GM12878 (cell line): Measurements from ENCODE around the gene PPP1R12B. TPM values are rescaled to one million over a fixed set of nuclear protein-coding genes. Genes with fewer than 3 reads are reported as not detected.
A peak's percentile ranks its signal among the peaks of the same experiment; 100 is the strongest.
"Not testable (repeated sequence)": the region's sequence is repeated elsewhere in the genome, so short reads cannot be mapped to it uniquely, and the experiment has no call there.

ENCODE experiments used
- ATAC-seq: fragments of 200-7000 bp; cut with Tn5 transposase; 3 replicates; pipeline ENCODE4 v1.9.1; 2020; ENCODE audit warnings: mild to moderate bottlenecking, moderate library complexity
- BruUV-seq: library from RNA; stranded (reverse); fragments of 400-500 nt; replicated peaks from 2 replicates; lab custom pipeline; 2021; lab: Mats Ljungman, UMichigan
- CTCF ChIA-PET: fragments of 300-600 bp; sonication (Branson Sonifier 250); formaldehyde crosslinking; extraction: SDS; loops from one replicate; lab custom pipeline; 2021; ENCODE audit warnings: inconsistent platforms; lab: Yijun Ruan, JAX
- POLR2A ChIA-PET: fragments of 350-600 bp; formaldehyde crosslinking; extraction: SDS; loops from one replicate; lab custom pipeline; 2021; ENCODE audit warnings: inconsistent platforms; lab: Charles Lee
- RAD21 ChIA-PET: fragments of 300-600 bp; sonication (Branson Sonifier 250); formaldehyde crosslinking; loops from one replicate; lab custom pipeline; 2023; ENCODE audit warnings: antibody characterized with exemption; ENCODE audit not compliant: unreplicated experiment; lab: Charles Lee
- SMC1A ChIA-PET: fragments of 300-600 bp; sonication (Branson Sonifier 250); formaldehyde crosslinking; loops from one replicate; lab custom pipeline; 2023; ENCODE audit not compliant: unreplicated experiment, uncharacterized antibody; lab: Charles Lee
- DNase-seq: peaks from one replicate; pipeline ENCODE4 v3.0.0-alpha.2; 2011; ENCODE audit warnings: low read depth, low spot score
- FAIRE-seq: peaks from 3 replicates; lab custom pipeline; 2011; peaks lifted over from hg19 to GRCh38; lab: Jason Lieb, UNC
- H2AFZ ChIP-seq: 2 replicates; pipeline ENCODE4 v1.6.0; 2011; ENCODE audit warnings: low read depth, low read length, control low read depth; ENCODE audit not compliant: control insufficient read depth
- H3K27ac ChIP-seq: 2 replicates; pipeline ENCODE4 v1.5.1; 2011; ENCODE audit warnings: control low read depth; ENCODE audit not compliant: control insufficient read depth, insufficient read depth
- H3K27me3 ChIP-seq, 2 experiments: replicated peaks in 1 of 2; 2 replicates each; pipeline versions ENCODE4 v1.6.0 to v1.6.1; 2011; ENCODE audit warnings: low read length in 1 of 2; ENCODE audit not compliant: control insufficient read depth in 2 of 2, insufficient read depth in 2 of 2
- H3K36me3 ChIP-seq, 2 experiments: 2 replicates each; pipeline ENCODE4 v1.5.1; 2011; ENCODE audit warnings: low read length in 1 of 2; ENCODE audit not compliant: control insufficient read depth in 2 of 2, insufficient read depth in 2 of 2
- H3K4me1 ChIP-seq: 2 replicates; pipeline ENCODE4 v1.6.1; 2011; ENCODE audit warnings: mild to moderate bottlenecking, low read length, moderate library complexity, mixed read lengths; ENCODE audit not compliant: control insufficient read depth, insufficient read depth
- H3K4me2 ChIP-seq: 2 replicates; pipeline ENCODE4 v1.6.0; 2011; ENCODE audit warnings: control low read depth; ENCODE audit not compliant: control insufficient read depth, insufficient read depth
- H3K4me3 ChIP-seq: fragments of 200-600 bp; sonication (generic); 2 replicates; pipeline ENCODE4 v1.5.1; 2016
- H3K79me2 ChIP-seq: 2 replicates; pipeline ENCODE4 v1.6.0; 2011; ENCODE audit warnings: low read length; ENCODE audit not compliant: control insufficient read depth, insufficient read depth
- H3K9ac ChIP-seq: 2 replicates; pipeline ENCODE4 v1.8.0; 2011; ENCODE audit warnings: low read length, control low read depth, mixed read lengths; ENCODE audit not compliant: control insufficient read depth, insufficient read depth
- H3K9me3 ChIP-seq: replicated peaks from 3 replicates; pipeline ENCODE4 v1.5.1; 2011; ENCODE audit warnings: mild to moderate bottlenecking, low read length; ENCODE audit not compliant: control insufficient read depth, insufficient read depth
- H4K20me1 ChIP-seq: 2 replicates; pipeline ENCODE4 v1.6.0; 2011; ENCODE audit not compliant: control insufficient read depth, insufficient read depth
- ATF7 ChIP-seq: fragments of 450-650 bp; IDR thresholded peaks from 2 replicates; pipeline ENCODE4 v1.6.1; 2016; ENCODE audit warnings: low read depth, mild to moderate bottlenecking
- BCL11A ChIP-seq: IDR thresholded peaks from 2 replicates; pipeline ENCODE4 v1.6.1; 2011; ENCODE audit warnings: low read depth, low read length
- EP300 ChIP-seq, 2 experiments: fragments of 150-350 bp in 1 of 2; IDR thresholded peaks; 2 replicates each; pipeline ENCODE4 v1.6.1; 2011 to 2012; ENCODE audit warnings: low read depth in 2 of 2, low read length in 2 of 2, borderline replicate concordance in 1 of 2, improper control_type of control experiment in 1 of 2, inconsistent platforms in 1 of 2; ENCODE audit not compliant: control insufficient read depth in 1 of 2
- FOS ChIP-seq: IDR thresholded peaks from 3 replicates; pipeline ENCODE4 v1.6.1; 2011; ENCODE audit warnings: borderline replicate concordance; ENCODE audit not compliant: insufficient read length; ENCODE audit errors: extremely low read depth
- GATAD2B ChIP-seq: fragments of 450-650 bp; conservative IDR thresholded peaks from 2 replicates; pipeline ENCODE4 v1.6.1; 2017; ENCODE audit warnings: low read depth, mild to moderate bottlenecking, moderate library complexity
- HDGF ChIP-seq: fragments of 450-650 bp; IDR thresholded peaks from 2 replicates; pipeline ENCODE4 v1.6.1; 2016; ENCODE audit warnings: antibody characterized with exemption
- MEF2B ChIP-seq: fragments of 450-650 bp; IDR thresholded peaks from 2 replicates; pipeline ENCODE4 v1.6.1; 2018; ENCODE audit warnings: mild to moderate bottlenecking, moderate library complexity; ENCODE audit not compliant: partially characterized antibody, poor library complexity, severe bottlenecking
- RELA ChIP-seq: fragments of 450-650 bp; IDR thresholded peaks from 2 replicates; pipeline ENCODE4 v1.8.0; 2014; ENCODE audit warnings: borderline replicate concordance; ENCODE audit not compliant: partially characterized antibody
- SPI1 ChIP-seq: IDR thresholded peaks from 2 replicates; pipeline ENCODE4 v1.6.1; 2011; ENCODE audit warnings: low read depth, mild to moderate bottlenecking, low read length, moderate library complexity, borderline replicate concordance; ENCODE audit not compliant: insufficient read depth
- WGBS: methylation state at CpG from one replicate; pipeline ENCODE4 v1.1.6; 2016; ENCODE audit warnings: low lambda C conversion rate; ENCODE audit not compliant: insufficient replicate concordance, insufficient coverage; ENCODE audit errors: missing lambda C conversion rate; 5-methylcytosine and 5-hydroxymethylcytosine counted together
- in situ Hi-C: fragments of 300-500 bp; cut with MboI; formaldehyde crosslinking; loops from 9 replicates; pipeline ENCODE4 v1.14.3; 2018; ENCODE audit warnings: mixed read lengths
- intact Hi-C: fragments of 100-400 bp; cut with micrococcal nuclease; formaldehyde crosslinking; loops from one replicate; pipeline ENCODE4 v1.14.2; 2022; ENCODE audit not compliant: unreplicated experiment
- polyA plus RNA-seq, 11 experiments: library from polyadenylated mRNA; depleted of rRNA in 4 of 11; unstranded in 6 of 11; stranded (reverse) in 5 of 11; fragments of >200 nt; fragmentation: Nextera tagmentation in 4 of 11; fragmentation: Illumina TruSeq in 1 of 11; extraction: Ambion mirVana in 4 of 11; extraction: Trizol in 1 of 11; gene quantifications; 1 replicate in 1 of 11; 2 replicates in 10 of 11; pipeline versions ENCODE4 v1.2.1 to v1.2.3, GENCODE V29; 2011 to 2016; ENCODE audit warnings: inconsistent platforms in 2 of 11, missing spikeins in 2 of 11, low read depth in 1 of 11
- total RNA-seq, 4 experiments: library from RNA; depleted of rRNA in 3 of 4; stranded (reverse); fragments of >200 nt in 3 of 4; fragmentation: Illumina TruSeq in 1 of 4; extraction: Trizol in 1 of 4; gene quantifications; 2 replicates each; pipeline versions ENCODE4 v1.2.1 to v1.2.3, GENCODE V29; 2013 to 2021
- TF ChIP-seq, protein P1 (sequence below): fragments of 450-650 bp; IDR thresholded peaks from 2 replicates; pipeline ENCODE4 v1.6.1; 2017; ENCODE audit warnings: mild to moderate bottlenecking, moderate library complexity
- TF ChIP-seq, protein P2 (sequence below): fragments of 450-650 bp; IDR thresholded peaks from 2 replicates; pipeline ENCODE4 v1.6.1; 2016; ENCODE audit warnings: mild to moderate bottlenecking

PPP1R12B gene
- total and polyA plus RNA-seq, 10 of the 15 experiments (the other 5 are each of a cell fraction or from before 2014, with no cell fraction given), result 0.29 to 9.4 (median 4.7) TPM

DNA sequence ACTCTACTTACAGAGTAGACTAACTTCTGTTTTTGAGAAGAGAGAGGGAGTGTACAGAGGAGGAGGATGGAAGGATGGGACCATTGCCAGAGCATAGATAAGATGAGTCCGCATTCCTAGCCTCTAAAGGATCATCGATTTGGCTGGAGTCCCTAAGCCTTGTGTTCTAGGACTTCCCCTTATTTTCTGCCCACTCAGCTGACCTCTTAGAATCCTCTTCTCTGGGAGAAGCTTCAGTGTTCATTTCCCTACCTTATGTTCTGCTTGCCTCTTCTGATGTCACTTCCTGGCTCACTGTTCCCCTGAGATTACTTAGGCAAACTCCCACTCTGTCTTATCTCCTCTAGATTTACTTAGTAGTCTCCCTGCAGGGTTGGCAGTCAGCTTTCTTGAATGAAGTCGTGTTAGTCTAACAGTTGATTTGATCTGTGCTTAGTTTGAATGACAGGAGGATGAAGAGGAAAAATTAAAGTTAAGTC, 205.1 kb downstream of the PPP1R12B start:
- Histone ChIP-seq H4K20me1 (no peaks in the 10 kb centered on the region), H3K4me3 (no peak overlapping the region), H3K27ac (no peak overlapping the region), H3K9ac (no peak overlapping the region), H3K36me3 (no peaks in the 10 kb centered on the region), H2AFZ (no peak overlapping the region), H3K27me3 (no peaks in the 10 kb centered on the region), H3K79me2 (no peaks in the 10 kb centered on the region), H3K4me1 (no peaks in the 10 kb centered on the region), H3K9me3 (no peaks in the 10 kb centered on the region), H3K4me2 (no peak overlapping the region)
- ATAC-seq (peak; percentile 91), DNase-seq (peak; percentile 37), FAIRE-seq (peak; percentile 83)
- WGBS, result 47% methylated on average over 3 of the region's 3 CpGs
- TF ChIP-seq BCL11A, result 0 out of 2 replicates have a peak, but pooled peaks have one; percentile 24
- TF ChIP-seq GATAD2B, result no peak
- no peak for TF ChIP-seq EP300 (IDR thresholded peaks at IDR 0.05; ENCODE audit: borderline replicate concordance in 1 of 2, control insufficient read depth in 1 of 2, low read depth in 2 of 2, low read length in 2 of 2)
- TF ChIP-seq, protein P1, sequence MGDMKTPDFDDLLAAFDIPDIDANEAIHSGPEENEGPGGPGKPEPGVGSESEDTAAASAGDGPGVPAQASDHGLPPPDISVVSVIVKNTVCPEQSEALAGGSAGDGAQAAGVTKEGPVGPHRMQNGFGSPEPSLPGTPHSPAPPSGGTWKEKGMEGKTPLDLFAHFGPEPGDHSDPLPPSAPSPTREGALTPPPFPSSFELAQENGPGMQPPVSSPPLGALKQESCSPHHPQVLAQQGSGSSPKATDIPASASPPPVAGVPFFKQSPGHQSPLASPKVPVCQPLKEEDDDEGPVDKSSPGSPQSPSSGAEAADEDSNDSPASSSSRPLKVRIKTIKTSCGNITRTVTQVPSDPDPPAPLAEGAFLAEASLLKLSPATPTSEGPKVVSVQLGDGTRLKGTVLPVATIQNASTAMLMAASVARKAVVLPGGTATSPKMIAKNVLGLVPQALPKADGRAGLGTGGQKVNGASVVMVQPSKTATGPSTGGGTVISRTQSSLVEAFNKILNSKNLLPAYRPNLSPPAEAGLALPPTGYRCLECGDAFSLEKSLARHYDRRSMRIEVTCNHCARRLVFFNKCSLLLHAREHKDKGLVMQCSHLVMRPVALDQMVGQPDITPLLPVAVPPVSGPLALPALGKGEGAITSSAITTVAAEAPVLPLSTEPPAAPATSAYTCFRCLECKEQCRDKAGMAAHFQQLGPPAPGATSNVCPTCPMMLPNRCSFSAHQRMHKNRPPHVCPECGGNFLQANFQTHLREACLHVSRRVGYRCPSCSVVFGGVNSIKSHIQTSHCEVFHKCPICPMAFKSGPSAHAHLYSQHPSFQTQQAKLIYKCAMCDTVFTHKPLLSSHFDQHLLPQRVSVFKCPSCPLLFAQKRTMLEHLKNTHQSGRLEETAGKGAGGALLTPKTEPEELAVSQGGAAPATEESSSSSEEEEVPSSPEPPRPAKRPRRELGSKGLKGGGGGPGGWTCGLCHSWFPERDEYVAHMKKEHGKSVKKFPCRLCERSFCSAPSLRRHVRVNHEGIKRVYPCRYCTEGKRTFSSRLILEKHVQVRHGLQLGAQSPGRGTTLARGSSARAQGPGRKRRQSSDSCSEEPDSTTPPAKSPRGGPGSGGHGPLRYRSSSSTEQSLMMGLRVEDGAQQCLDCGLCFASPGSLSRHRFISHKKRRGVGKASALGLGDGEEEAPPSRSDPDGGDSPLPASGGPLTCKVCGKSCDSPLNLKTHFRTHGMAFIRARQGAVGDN, result peak; percentile 49; the same call in 1 of the 2 replicates
- TF ChIP-seq, protein P2, sequence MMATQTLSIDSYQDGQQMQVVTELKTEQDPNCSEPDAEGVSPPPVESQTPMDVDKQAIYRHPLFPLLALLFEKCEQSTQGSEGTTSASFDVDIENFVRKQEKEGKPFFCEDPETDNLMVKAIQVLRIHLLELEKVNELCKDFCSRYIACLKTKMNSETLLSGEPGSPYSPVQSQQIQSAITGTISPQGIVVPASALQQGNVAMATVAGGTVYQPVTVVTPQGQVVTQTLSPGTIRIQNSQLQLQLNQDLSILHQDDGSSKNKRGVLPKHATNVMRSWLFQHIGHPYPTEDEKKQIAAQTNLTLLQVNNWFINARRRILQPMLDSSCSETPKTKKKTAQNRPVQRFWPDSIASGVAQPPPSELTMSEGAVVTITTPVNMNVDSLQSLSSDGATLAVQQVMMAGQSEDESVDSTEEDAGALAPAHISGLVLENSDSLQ, result peak; percentile 41; the same call in 1 of the 2 replicates
- peak; percentile 61; the same call in 1 of the 2 replicates for TF ChIP-seq SPI1
- peak; percentile 87 for TF ChIP-seq MEF2B
- TF ChIP-seq RELA, result no peak
- no peak for TF ChIP-seq FOS
- TF ChIP-seq HDGF, result 0 out of 2 replicates have a peak, but pooled peaks have one; percentile 26
- peak; percentile 62 for TF ChIP-seq ATF7
- in situ Hi-C loops, result no loop called here
- ChIA-PET POLR2A (interaction anchor here (0.6 to 1.6 kb wide), 2 partner anchors 9 to 47 kb away, joined by 3 to 8 read pairs; no protein-coding TSS in a partner anchor), CTCF (interaction anchor here (1.0 to 1.6 kb wide), 5 partner anchors 8 to 25 kb away, joined by 3 to 4 read pairs (median 3); no protein-coding TSS in a partner anchor), SMC1A (interaction anchor here (1.0 to 3.8 kb wide), 5 partner anchors 8 to 51 kb away, joined by 3 to 38 read pairs (median 5); no protein-coding TSS in a partner anchor), RAD21 (interaction anchor here (1.1 to 1.8 kb wide), 2 partner anchors 11 to 52 kb away, joined by 3 to 11 read pairs; no protein-coding TSS in a partner anchor)
- no TSS peak for BruUV-seq
- intact Hi-C loops, result no loop called here

DNA sequence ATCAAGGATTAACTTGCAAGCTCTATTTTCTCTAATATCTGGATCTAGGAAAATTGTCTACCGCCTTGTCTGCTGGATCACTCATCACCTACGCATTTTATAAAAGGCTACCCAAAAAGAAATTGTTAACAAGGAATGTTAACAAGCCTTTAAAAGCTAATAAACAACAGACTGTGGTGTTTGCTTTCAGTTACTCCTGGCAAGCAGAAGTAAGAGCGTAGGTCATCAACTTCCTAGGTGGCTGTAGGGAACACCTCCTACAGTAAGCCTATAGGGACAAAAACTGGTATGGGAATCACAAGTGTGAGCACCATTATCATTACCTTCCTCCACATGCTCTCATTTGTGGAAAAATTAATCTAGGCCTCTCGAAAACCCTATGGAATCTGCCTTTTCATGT, 206.1 kb downstream of the PPP1R12B start:
- H3K9me3 ChIP-seq, H4K20me1 ChIP-seq, H3K27me3 ChIP-seq, H2AFZ ChIP-seq, H3K9ac ChIP-seq, intact Hi-C loops, H3K27ac ChIP-seq, H3K79me2 ChIP-seq, BruUV-seq, H3K4me3 ChIP-seq, in situ Hi-C loops, H3K4me1 ChIP-seq, H3K4me2 ChIP-seq, FAIRE-seq, ATAC-seq, DNase-seq, H3K36me3 ChIP-seq: not testable (repeated sequence)
- 96% methylated on average over 4 of the region's 4 CpGs for WGBS
- CTCF ChIA-PET, result interaction anchor here (0.8 to 1.6 kb wide), 4 partner anchors 10 to 26 kb away, joined by 3 to 4 read pairs (median 3); no protein-coding TSS in a partner anchor
- SMC1A ChIA-PET, result interaction anchor here (1.3 to 3.8 kb wide), 4 partner anchors 9 to 52 kb away, joined by 3 to 38 read pairs (median 7); no protein-coding TSS in a partner anchor
- RAD21 ChIA-PET, result interaction anchor here (1.3 to 1.8 kb wide), 2 partner anchors 10 to 18 kb away, joined by 4 to 11 read pairs; no protein-coding TSS in a partner anchor
- POLR2A ChIA-PET, result interaction anchor here (1.6 kb wide), 1 partner anchor 8 kb away, joined by 8 read pairs; no protein-coding TSS in a partner anchor
